Measurements from ENCODE around the gene ST3GAL3.

Gene ST3GAL3

DNA sequence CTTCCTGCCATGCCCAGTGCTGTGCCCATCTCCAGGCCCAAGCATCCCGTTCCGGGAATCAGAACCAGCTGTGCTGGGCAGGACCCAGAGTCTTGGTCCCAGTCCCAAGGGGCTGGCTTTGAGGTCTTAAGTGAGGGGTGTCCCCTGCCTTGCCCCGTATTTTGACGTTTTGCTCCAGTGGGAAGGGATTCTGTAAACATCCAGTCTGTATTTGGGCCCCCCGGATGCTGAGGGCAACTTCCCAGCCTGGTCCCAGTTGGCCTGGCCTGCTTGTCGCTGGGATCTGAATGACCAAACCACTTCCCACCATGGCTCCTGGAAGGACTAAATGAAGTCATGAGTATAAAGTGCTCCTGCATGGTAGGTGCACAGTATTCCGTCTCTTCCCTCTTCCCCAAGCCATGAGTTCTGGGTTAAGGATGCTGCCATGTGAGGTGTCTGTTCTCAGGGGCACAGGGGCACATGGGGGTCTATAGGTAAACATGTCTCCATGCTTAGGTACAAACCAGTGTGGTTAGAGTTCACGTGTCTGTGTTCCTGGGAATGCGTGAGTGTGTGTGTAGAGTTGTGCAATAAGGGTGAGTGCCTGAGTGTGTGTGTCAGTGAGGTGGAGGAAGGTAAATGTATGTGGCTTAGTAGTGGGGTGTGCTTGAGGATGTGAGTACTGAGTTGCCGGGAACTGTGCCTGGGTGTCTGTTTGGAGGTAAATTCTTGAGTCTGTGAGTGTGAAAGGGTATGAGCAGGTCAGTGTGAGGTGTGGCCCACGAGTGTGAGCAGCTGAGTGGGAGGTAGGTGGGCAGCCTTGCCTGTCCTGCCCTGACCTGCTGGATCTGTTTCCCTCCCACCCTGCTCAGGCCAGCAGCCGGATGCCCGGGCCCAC is 273.2 kb downstream of the ST3GAL3 start:
- TF ChIP-seq, protein P1, sequence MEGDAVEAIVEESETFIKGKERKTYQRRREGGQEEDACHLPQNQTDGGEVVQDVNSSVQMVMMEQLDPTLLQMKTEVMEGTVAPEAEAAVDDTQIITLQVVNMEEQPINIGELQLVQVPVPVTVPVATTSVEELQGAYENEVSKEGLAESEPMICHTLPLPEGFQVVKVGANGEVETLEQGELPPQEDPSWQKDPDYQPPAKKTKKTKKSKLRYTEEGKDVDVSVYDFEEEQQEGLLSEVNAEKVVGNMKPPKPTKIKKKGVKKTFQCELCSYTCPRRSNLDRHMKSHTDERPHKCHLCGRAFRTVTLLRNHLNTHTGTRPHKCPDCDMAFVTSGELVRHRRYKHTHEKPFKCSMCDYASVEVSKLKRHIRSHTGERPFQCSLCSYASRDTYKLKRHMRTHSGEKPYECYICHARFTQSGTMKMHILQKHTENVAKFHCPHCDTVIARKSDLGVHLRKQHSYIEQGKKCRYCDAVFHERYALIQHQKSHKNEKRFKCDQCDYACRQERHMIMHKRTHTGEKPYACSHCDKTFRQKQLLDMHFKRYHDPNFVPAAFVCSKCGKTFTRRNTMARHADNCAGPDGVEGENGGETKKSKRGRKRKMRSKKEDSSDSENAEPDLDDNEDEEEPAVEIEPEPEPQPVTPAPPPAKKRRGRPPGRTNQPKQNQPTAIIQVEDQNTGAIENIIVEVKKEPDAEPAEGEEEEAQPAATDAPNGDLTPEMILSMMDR (IDR thresholded peaks at IDR 0.05): no peak
- peak overlapping the region; percentile 91 for H3K4me3 Mint-ChIP-seq
- peak overlapping the region; percentile 56 for H3K27ac Mint-ChIP-seq
- DNase-seq: no peak
- H3K9me3 Mint-ChIP-seq: no peaks in the 10 kb centered on the region
- H3K4me1 Mint-ChIP-seq: peaks cover 80% of the 10 kb centered on the region
- peaks cover 33% of the 10 kb centered on the region for H3K36me3 Mint-ChIP-seq (ENCODE audit: low read depth)
- H3K27me3 Mint-ChIP-seq (ENCODE audit: low read depth, poor library complexity): no peaks in the 10 kb centered on the region
